A549 (cell line): ENCODE data around the gene COPA. TPM values are rescaled to one million over a fixed set of nuclear protein-coding genes. Genes with fewer than 3 reads are reported as not detected.
A peak's percentile ranks its signal among the peaks of the same experiment; 100 is the strongest.

Experiments used
- ATAC-seq, 2 experiments: fragments of 200-7000 bp in 1 of 2; fragments of >200 bp in 1 of 2; cut with Nextera tagmentation in 1 of 2; cut with Tn5 transposase in 1 of 2; 3 replicates each; pipeline versions ENCODE4 v1.8.0 to v1.9.1; 2018 to 2020; ENCODE audit warnings: mild to moderate bottlenecking in 1 of 2, moderate library complexity in 1 of 2
- CTCF ChIA-PET: fragments of 300-600 bp; sonication (Branson Sonifier 250); formaldehyde crosslinking; extraction: SDS; loops from one replicate; lab custom pipeline; 2021; ENCODE audit warnings: antibody characterized with exemption, inconsistent platforms; lab: Yijun Ruan, JAX
- POLR2A ChIA-PET: fragments of 350-600 bp; formaldehyde crosslinking; extraction: SDS; loops from one replicate; lab custom pipeline; 2021; ENCODE audit warnings: antibody characterized with exemption, inconsistent platforms; lab: Yijun Ruan, JAX
- DNase-seq, 2 experiments: peaks; one replicate each; pipeline versions ENCODE4 v3.0.0 to v3.0.0-alpha.2; 2011 to 2016; ENCODE audit warnings: low read depth in 1 of 2, low spot score in 1 of 2
- FAIRE-seq: peaks from 2 replicates; lab custom pipeline; 2011; peaks lifted over from hg19 to GRCh38; lab: Jason Lieb, UNC
- H3K27ac ChIP-seq, 2 experiments: fragments of >200 bp; sonication (Bioruptor Twin); formaldehyde crosslinking; 3 replicates each; pipeline ENCODE4 v1.5.1; 2016 to 2017
- H3K4me1 ChIP-seq: fragments of >200 bp; sonication (Bioruptor Twin); formaldehyde crosslinking; 3 replicates; pipeline ENCODE4 v1.6.1; 2016
- H3K4me2 ChIP-seq: fragments of >200 bp; sonication (Bioruptor Twin); formaldehyde crosslinking; 3 replicates; pipeline ENCODE4 v1.6.1; 2016
- H3K4me3 ChIP-seq: fragments of >200 bp; sonication (Bioruptor Twin); formaldehyde crosslinking; 3 replicates; pipeline ENCODE4 v1.5.1; 2016
- H3K9me3 ChIP-seq: fragments of >200 bp; sonication (Bioruptor Twin); formaldehyde crosslinking; 3 replicates; pipeline ENCODE4 v1.6.1; 2016
- CBX2 ChIP-seq: fragments of 200-600 bp; sonication (generic); IDR thresholded peaks from 2 replicates; pipeline ENCODE4 v1.6.1; 2016; ENCODE audit warnings: low read depth, mild to moderate bottlenecking, borderline replicate concordance
- CBX8 ChIP-seq: fragments of 200-600 bp; sonication (generic); IDR thresholded peaks from 2 replicates; pipeline ENCODE4 v1.6.1; 2016
- CEBPB ChIP-seq, 2 experiments: fragments of >200 bp in 1 of 2; sonication (Bioruptor Twin) in 1 of 2; formaldehyde crosslinking in 1 of 2; IDR thresholded peaks; 2 replicates each; pipeline ENCODE4 v1.6.1; 2012 to 2016
- EHF ChIP-seq: fragments of 250-450 bp; sonication (Bioruptor Pico); IDR thresholded peaks from 2 replicates; pipeline ENCODE4 v1.5.0; 2020; ENCODE audit warnings: mild to moderate bottlenecking
- EP300 ChIP-seq, 2 experiments: fragments of >200 bp; sonication (Bioruptor Twin); formaldehyde crosslinking; IDR thresholded peaks; 2 replicates in 1 of 2; 3 replicates in 1 of 2; pipeline ENCODE4 v1.6.1; 2016 to 2017
- ESRRA ChIP-seq: fragments of 150-350 bp; IDR thresholded peaks from 2 replicates; pipeline ENCODE4 v1.6.1; 2014; ENCODE audit warnings: mild to moderate bottlenecking, low read length, borderline replicate concordance
- FOSL2 ChIP-seq, 2 experiments: fragments of 450-650 bp in 1 of 2; fragments of >200 bp in 1 of 2; sonication (Bioruptor Twin) in 1 of 2; formaldehyde crosslinking; IDR thresholded peaks; 2 replicates each; pipeline versions ENCODE4 v1.5.0 to v1.6.1; 2016 to 2020; ENCODE audit warnings: mild to moderate bottlenecking in 1 of 2, moderate library complexity in 1 of 2
- HMGXB4 ChIP-seq: fragments of 250-450 bp; sonication (Bioruptor Pico); IDR thresholded peaks from 2 replicates; pipeline ENCODE4 v1.5.0; 2021; ENCODE audit warnings: mild to moderate bottlenecking, moderate library complexity, borderline replicate concordance
- HOXB5 ChIP-seq: fragments of 250-450 bp; sonication (Bioruptor Pico); IDR thresholded peaks from 2 replicates; pipeline ENCODE4 v1.5.0; 2020; ENCODE audit warnings: mild to moderate bottlenecking, moderate library complexity
- JUN ChIP-seq, 2 experiments: fragments of >200 bp; sonication (Bioruptor Twin); formaldehyde crosslinking; IDR thresholded peaks; 2 replicates in 1 of 2; 3 replicates in 1 of 2; pipeline ENCODE4 v1.6.1; 2016 to 2017
- JUNB ChIP-seq: fragments of >200 bp; sonication (Bioruptor Twin); formaldehyde crosslinking; IDR thresholded peaks from 2 replicates; pipeline ENCODE4 v1.6.1; 2016
- KDM1A ChIP-seq: fragments of 200-600 bp; sonication (generic); IDR thresholded peaks from 2 replicates; pipeline ENCODE4 v1.6.1; 2016; ENCODE audit warnings: low read depth, mild to moderate bottlenecking
- KDM5A ChIP-seq: fragments of 200-600 bp; sonication (generic); IDR thresholded peaks from 2 replicates; pipeline ENCODE4 v1.6.1; 2016; ENCODE audit warnings: antibody characterized with exemption, mild to moderate bottlenecking
- MAX ChIP-seq: IDR thresholded peaks from 2 replicates; pipeline ENCODE4 v1.6.1; 2012
- MAZ ChIP-seq: fragments of 150-350 bp; IDR thresholded peaks from 2 replicates; pipeline ENCODE4 v1.6.1; 2014; ENCODE audit warnings: antibody characterized with exemption, low read depth, low read length, borderline replicate concordance
- MYC ChIP-seq: IDR thresholded peaks from 2 replicates; pipeline ENCODE4 v1.6.1; 2012; ENCODE audit warnings: mild to moderate bottlenecking, inconsistent platforms, low read length, improper control_type of control experiment, borderline replicate concordance
- NPAS2 ChIP-seq: fragments of 250-450 bp; sonication (Bioruptor Pico); IDR thresholded peaks from 2 replicates; pipeline ENCODE4 v1.8.0; 2022; ENCODE audit warnings: mild to moderate bottlenecking, moderate library complexity, borderline replicate concordance
- NR3C1 ChIP-seq: fragments of >200 bp; sonication (Bioruptor Twin); formaldehyde crosslinking; IDR thresholded peaks from 3 replicates; pipeline ENCODE4 v1.6.1; 2017
- PHF8 ChIP-seq: fragments of 200-600 bp; sonication (generic); IDR thresholded peaks from 2 replicates; pipeline ENCODE4 v1.6.1; 2016; ENCODE audit warnings: low read depth, mild to moderate bottlenecking, antibody characterized with exemption, moderate library complexity, borderline replicate concordance
- POLR2A ChIP-seq: IDR thresholded peaks from 2 replicates; pipeline ENCODE4 v1.6.1; 2012; ENCODE audit warnings: mild to moderate bottlenecking, low read length
- RARB ChIP-seq: fragments of 250-450 bp; sonication (Bioruptor Pico); IDR thresholded peaks from 2 replicates; pipeline ENCODE4 v1.8.0; 2021; ENCODE audit warnings: mild to moderate bottlenecking, moderate library complexity
- RCOR1 ChIP-seq: fragments of 150-350 bp; IDR thresholded peaks from 2 replicates; pipeline ENCODE4 v1.6.1; 2014; ENCODE audit warnings: antibody characterized with exemption, low read length, low read depth
- REST ChIP-seq: fragments of 200-600 bp; sonication (generic); IDR thresholded peaks from 2 replicates; pipeline ENCODE4 v1.6.1; 2016; ENCODE audit warnings: antibody characterized with exemption, mild to moderate bottlenecking, moderate library complexity
- RFX5 ChIP-seq: fragments of 450-650 bp; IDR thresholded peaks from 2 replicates; pipeline ENCODE4 v1.7.1; 2014; ENCODE audit warnings: antibody characterized with exemption, mild to moderate bottlenecking, moderate library complexity
- TFCP2L1 ChIP-seq: fragments of 250-450 bp; sonication (Bioruptor Pico); IDR thresholded peaks from 2 replicates; pipeline ENCODE4 v1.5.0; 2021; ENCODE audit warnings: mild to moderate bottlenecking
- TP53 ChIP-seq: fragments of 250-450 bp; sonication (Bioruptor Pico); IDR thresholded peaks from 2 replicates; pipeline ENCODE4 v1.5.0; 2021; ENCODE audit warnings: mild to moderate bottlenecking, moderate library complexity
- USF2 ChIP-seq: fragments of 450-650 bp; IDR thresholded peaks from 2 replicates; pipeline ENCODE4 v1.6.1; 2014; ENCODE audit warnings: antibody characterized with exemption
- ZNF302 ChIP-seq: fragments of 250-450 bp; sonication (Bioruptor Pico); IDR thresholded peaks from 2 replicates; pipeline ENCODE4 v1.9.0; 2021; ENCODE audit warnings: inconsistent platforms, mild to moderate bottlenecking, moderate library complexity
- WGBS: methylation state at CpG from one replicate; pipeline ENCODE4 v1.1.6; 2017; ENCODE audit errors: missing lambda C conversion rate; 5-methylcytosine and 5-hydroxymethylcytosine counted together
- polyA plus RNA-seq, 4 experiments: library from polyadenylated mRNA; depleted of rRNA in 3 of 4; stranded (reverse); fragments of >200 nt; fragmentation: RNase III in 1 of 4; extraction: RNeasy Plus Mini Kit Qiagen cat#74134 plus additional on column Dnase treatment in 1 of 4; gene quantifications; 2 replicates in 3 of 4; 3 replicates in 1 of 4; pipeline ENCODE4 v1.2.3, GENCODE V29; 2011 to 2017

Gene COPA
- polyA plus RNA-seq, 2 of the 4 experiments (the other 2 are of a cell fraction): 83.5 to 149 TPM

- CTCF ChIA-PET: interaction anchor here (1.6 to 7.5 kb wide), 6 partner anchors 9 to 254 kb away, joined by 5 to 54 read pairs (median 15); partner anchors contain the start of genes COPA and NCSTN
- 87% methylated on average over 2 of the region's 2 CpGs for WGBS
- no peaks in the 10 kb centered on the region for H3K4me1 ChIP-seq
- no peak overlapping the region for H3K27ac ChIP-seq
- FAIRE-seq (no peak), DNase-seq (no peak), ATAC-seq (peak; percentile 48 to 61; a peak in 4 of 6 replicates)
- no peak overlapping the region for H3K4me2 ChIP-seq
- POLR2A ChIA-PET: no interaction called here
- no peaks in the 10 kb centered on the region for H3K9me3 ChIP-seq
- TF ChIP-seq TP53 (CRISPR knock-in tag) (no peak), RFX5 (peak; percentile 93)
- no peak overlapping the region for H3K4me3 ChIP-seq
These were observed 10.2 kb upstream of the COPA start for GRCh38 chr1:160353223-160353622.

DNA sequence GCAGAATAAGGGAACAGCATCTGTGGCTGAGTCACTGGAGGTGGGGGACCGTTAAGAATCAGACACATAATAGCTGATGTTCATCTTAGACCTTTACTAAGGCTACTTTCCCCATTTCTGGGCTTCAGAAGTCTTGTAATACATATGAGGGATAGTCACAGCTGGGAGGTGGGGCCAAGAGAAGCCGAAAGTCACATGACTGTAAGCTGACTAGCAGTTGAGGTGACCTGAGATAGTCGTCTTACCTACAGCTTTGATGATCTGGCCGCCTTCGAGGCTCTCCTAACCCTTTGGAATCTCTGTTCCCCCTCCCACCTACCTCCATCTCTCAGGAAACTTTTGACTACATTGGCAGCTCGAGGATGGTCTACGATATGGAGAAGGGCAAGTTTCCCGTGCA lies 9.5 kb upstream of the COPA start:
- CTCF ChIA-PET: interaction anchor here (1.6 to 7.5 kb wide), 4 partner anchors 10 to 255 kb away, joined by 5 to 54 read pairs (median 20); no protein-coding TSS in a partner anchor
- POLR2A ChIA-PET: no interaction called here
- FAIRE-seq (no peak), DNase-seq (no peak), ATAC-seq (no peak)
- Histone ChIP-seq H3K4me1 (no peaks in the 10 kb centered on the region), H3K27ac (no peak overlapping the region), H3K9me3 (no peaks in the 10 kb centered on the region), H3K4me2 (no peak overlapping the region), H3K4me3 (no peak overlapping the region)
- 90% methylated on average over 8 of the region's 8 CpGs for WGBS
- TF ChIP-seq HMGXB4 (CRISPR knock-in tag) (no peak), ZNF302 (no peak), MAZ (no peak), TFCP2L1 (no peak), KDM5A (no peak), RFX5 (no peak), JUN (IDR thresholded peaks at IDR 0.05) (no peak), ESRRA (no peak), MAX (no peak), PHF8 (no peak), KDM1A (no peak), HOXB5 (no peak), NPAS2 (CRISPR knock-in tag) (no peak), CBX2 (no peak), CEBPB (IDR thresholded peaks at IDR 0.05) (no peak), CBX8 (no peak), EHF (CRISPR knock-in tag) (no peak)

DNA sequence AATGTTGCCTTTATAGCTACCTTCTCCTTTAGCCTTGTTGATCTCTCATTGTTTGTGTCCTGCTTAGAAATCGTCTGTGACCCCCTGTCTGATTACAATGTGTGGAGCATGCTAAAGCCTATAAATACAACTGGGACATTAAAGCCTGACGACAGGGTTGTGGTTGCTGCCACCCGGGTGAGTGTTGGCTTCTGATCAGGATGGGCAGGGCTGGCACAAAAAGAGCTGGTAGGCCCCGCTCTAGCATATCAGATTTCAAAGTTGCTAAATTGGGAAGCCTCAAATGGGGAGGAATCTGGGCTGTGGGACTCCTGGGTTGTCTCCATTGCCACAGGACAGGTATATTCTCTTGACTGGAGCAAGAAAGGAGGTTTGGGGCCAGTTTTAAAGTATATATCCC lies 8.6 kb upstream of the COPA start:
- Histone ChIP-seq H3K4me3 (no peak overlapping the region), H3K4me1 (no peaks in the 10 kb centered on the region), H3K4me2 (no peak overlapping the region), H3K9me3 (no peaks in the 10 kb centered on the region), H3K27ac (no peak overlapping the region)
- TF ChIP-seq EP300 (IDR thresholded peaks at IDR 0.05) (no peak), CBX8 (no peak), JUNB (no peak), RARB (no peak), ZNF302 (no peak), FOSL2 (IDR thresholded peaks at IDR 0.05) (no peak), FOSL2 (CRISPR knock-in tag; IDR thresholded peaks at IDR 0.05) (no peak), TFCP2L1 (no peak), NR3C1 (no peak), PHF8 (no peak), REST (no peak), USF2 (no peak), CBX2 (no peak), POLR2A (no peak), MAX (no peak), CEBPB (IDR thresholded peaks at IDR 0.05) (no peak), RCOR1 (no peak), KDM1A (no peak), MYC (no peak)
- ChIA-PET POLR2A (no interaction called here), CTCF (interaction anchor here (1.4 to 7.5 kb wide), 3 partner anchors 11 to 62 kb away, joined by 3 to 54 read pairs (median 17); no protein-coding TSS in a partner anchor)
- 88% methylated on average over 4 of the region's 4 CpGs for WGBS
- ATAC-seq (no peak), DNase-seq (no peak), FAIRE-seq (no peak)
